Gastrocnemius medialis (tissue), 4 donors: ENCODE data around the gene ST7. TPM values are rescaled to one million over a fixed set of nuclear protein-coding genes. Genes with fewer than 3 reads are reported as not detected.

Source experiments
- ATAC-seq, 2 donors: fragments of 150-250 bp; one replicate each; pipeline ENCODE4 v1.9.1; 2016
- DNase-seq, 2 donors: peaks; one replicate each; pipeline ENCODE4 v3.0.0-alpha.2; 2019
- H3K27ac ChIP-seq, 4 donors: fragments of 200-600 bp; sonication (generic); 1 replicate in 1 of 4; 2 replicates in 3 of 4; pipeline ENCODE4 v1.5.1; 2016 to 2018; ENCODE audit warnings: mild to moderate bottlenecking in 2 of 4, moderate library complexity in 1 of 4
- H3K27me3 ChIP-seq, 3 donors: fragments of 200-600 bp; sonication (generic) in 2 of 3; 1 replicate in 1 of 3; 2 replicates in 2 of 3; pipeline versions ENCODE4 v1.5.1 to v1.6.0; 2016 to 2019; ENCODE audit warnings: mild to moderate bottlenecking in 1 of 3, moderate library complexity in 1 of 3
- H3K36me3 ChIP-seq, 2 donors: fragments of 200-600 bp; sonication (generic) in 1 of 2; one replicate each; pipeline ENCODE4 v1.5.1; 2017 to 2018
- H3K4me1 ChIP-seq, 2 donors: fragments of 200-600 bp; sonication (generic) in 1 of 2; one replicate each; pipeline ENCODE4 v1.5.1; 2016 to 2017; ENCODE audit warnings: mild to moderate bottlenecking in 2 of 2
- H3K4me3 ChIP-seq, 4 donors: fragments of 200-600 bp; sonication (generic) in 3 of 4; 1 replicate in 1 of 4; 2 replicates in 3 of 4; pipeline ENCODE4 v1.5.1; 2016 to 2019; ENCODE audit warnings: mild to moderate bottlenecking in 2 of 4
- H3K9me3 ChIP-seq, 3 donors: fragments of 200-600 bp; sonication (generic) in 2 of 3; 1 replicate in 1 of 3; 2 replicates in 2 of 3; pipeline ENCODE4 v1.5.1; 2016 to 2019
- POLR2A ChIP-seq, 2 donors: fragments of 450-650 bp; IDR thresholded peaks; one replicate each; pipeline ENCODE4 v1.6.1; 2017; ENCODE audit warnings: antibody characterized with exemption in 2 of 2, mild to moderate bottlenecking in 2 of 2, moderate library complexity in 2 of 2
- in situ Hi-C, 4 donors: fragments of 200-750 bp; cut with MboI; loops; one replicate each; pipeline versions ENCODE4 v1.15.0 to v1.8.0; 2017; ENCODE audit warnings: low sequenced_read_pairs in 4 of 4
- intact Hi-C: fragments of 100-400 bp; cut with DNase I; formaldehyde crosslinking; loops from one replicate; pipeline ENCODE4 v1.15.1; 2023; ENCODE audit warnings: low total_unique reads
- total RNA-seq, 4 donors: library from RNA; depleted of rRNA; stranded (reverse); fragments of >200 nt; gene quantifications; one replicate each; pipeline versions ENCODE4 v1.1.0 to v1.2.3, GENCODE V29; 2016
- TF ChIP-seq, protein P1 (sequence below), 5 experiments: fragments of 450-650 bp in 3 of 5; fragments of 200-600 bp in 2 of 5; sonication (generic) in 2 of 5; IDR thresholded peaks in 4 of 5; conservative IDR thresholded peaks in 1 of 5; 1 replicate in 4 of 5; 2 replicates in 1 of 5; pipeline ENCODE4 v1.5.1; 2016 to 2019; ENCODE audit warnings: antibody characterized with exemption in 5 of 5, mild to moderate bottlenecking in 3 of 5, moderate library complexity in 3 of 5

The ST7 gene
- total RNA-seq, 4 donors from 2014 or later: 5.5 to 14.5 (median 11.9) TPM

DNA sequence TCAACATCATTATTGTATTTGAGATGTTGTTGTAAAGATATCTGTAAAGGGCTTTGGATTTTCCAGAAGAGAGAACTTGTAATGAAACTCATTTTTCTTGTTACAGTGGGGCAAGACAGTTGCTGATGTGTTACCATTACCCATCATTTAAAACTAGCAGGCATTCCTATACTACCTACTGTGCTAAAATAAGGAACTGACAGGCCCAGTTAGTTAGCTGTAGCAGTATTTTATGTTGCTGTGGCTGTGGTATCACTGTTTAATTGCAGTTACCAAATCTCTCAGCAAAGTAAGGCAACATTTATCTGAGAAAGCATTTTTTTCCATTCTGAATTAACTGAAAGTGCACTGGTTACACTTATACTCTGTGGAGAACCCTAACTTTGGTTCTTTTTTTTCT, 9.9 kb downstream of the ST7 start:
- Histone ChIP-seq H3K36me3 (no peaks in the 10 kb centered on the region), H3K9me3 (no peaks in the 10 kb centered on the region), H3K4me1 (peaks cover 3 to 18% of the 10 kb centered on the region in 2 donors), H3K4me3 (no peak overlapping the region), H3K27me3 (no peaks in the 10 kb centered on the region), H3K27ac (no peak overlapping the region)
- in situ Hi-C loops: loop anchor here in 1 of 4 donors (5.0 kb wide), 1 partner anchor 41 kb away; no protein-coding TSS in a partner anchor
- no peak for DNase-seq
- no peak for ATAC-seq
- intact Hi-C loops: no loop called here
- TF ChIP-seq, protein P1, sequence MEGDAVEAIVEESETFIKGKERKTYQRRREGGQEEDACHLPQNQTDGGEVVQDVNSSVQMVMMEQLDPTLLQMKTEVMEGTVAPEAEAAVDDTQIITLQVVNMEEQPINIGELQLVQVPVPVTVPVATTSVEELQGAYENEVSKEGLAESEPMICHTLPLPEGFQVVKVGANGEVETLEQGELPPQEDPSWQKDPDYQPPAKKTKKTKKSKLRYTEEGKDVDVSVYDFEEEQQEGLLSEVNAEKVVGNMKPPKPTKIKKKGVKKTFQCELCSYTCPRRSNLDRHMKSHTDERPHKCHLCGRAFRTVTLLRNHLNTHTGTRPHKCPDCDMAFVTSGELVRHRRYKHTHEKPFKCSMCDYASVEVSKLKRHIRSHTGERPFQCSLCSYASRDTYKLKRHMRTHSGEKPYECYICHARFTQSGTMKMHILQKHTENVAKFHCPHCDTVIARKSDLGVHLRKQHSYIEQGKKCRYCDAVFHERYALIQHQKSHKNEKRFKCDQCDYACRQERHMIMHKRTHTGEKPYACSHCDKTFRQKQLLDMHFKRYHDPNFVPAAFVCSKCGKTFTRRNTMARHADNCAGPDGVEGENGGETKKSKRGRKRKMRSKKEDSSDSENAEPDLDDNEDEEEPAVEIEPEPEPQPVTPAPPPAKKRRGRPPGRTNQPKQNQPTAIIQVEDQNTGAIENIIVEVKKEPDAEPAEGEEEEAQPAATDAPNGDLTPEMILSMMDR (IDR thresholded peaks at IDR 0.05 in 4 of 5, conservative IDR thresholded peaks at IDR 0.05 in 1 of 5): no peak
- TF ChIP-seq POLR2A (IDR thresholded peaks at IDR 0.05): no peak

DNA sequence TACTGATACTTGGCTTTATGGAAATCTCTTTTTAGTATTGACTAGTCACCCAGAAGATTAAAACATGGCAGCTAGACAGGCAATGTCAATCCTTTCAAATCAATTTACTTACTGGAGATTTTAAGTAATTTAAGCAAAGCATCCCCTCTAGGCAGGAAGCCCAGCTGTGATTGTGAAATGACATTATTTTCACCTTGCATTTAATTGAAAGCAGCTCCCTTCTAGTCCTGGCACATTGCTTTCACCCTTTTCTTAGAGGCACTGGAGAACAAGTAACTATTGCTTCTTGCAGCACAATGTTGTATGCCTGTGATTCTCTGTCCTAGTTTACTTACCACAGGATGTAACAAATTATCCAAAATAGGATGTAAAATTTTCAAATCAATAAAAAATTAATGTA, 13.3 kb downstream of the ST7 start:
- Histone ChIP-seq H3K27ac (no peak overlapping the region), H3K36me3 (no peaks in the 10 kb centered on the region), H3K4me1 (peaks cover 24 to 43% of the 10 kb centered on the region in 2 donors), H3K9me3 (no peaks in the 10 kb centered on the region), H3K27me3 (no peaks in the 10 kb centered on the region), H3K4me3 (no peak overlapping the region)
- no peak for ATAC-seq
- intact Hi-C loops: no loop called here
- DNase-seq: no peak
- in situ Hi-C loops: no loop called here
- TF ChIP-seq, protein P1 (IDR thresholded peaks at IDR 0.05 in 4 of 5, conservative IDR thresholded peaks at IDR 0.05 in 1 of 5): no peak
- no peak for TF ChIP-seq POLR2A (IDR thresholded peaks at IDR 0.05)

DNA sequence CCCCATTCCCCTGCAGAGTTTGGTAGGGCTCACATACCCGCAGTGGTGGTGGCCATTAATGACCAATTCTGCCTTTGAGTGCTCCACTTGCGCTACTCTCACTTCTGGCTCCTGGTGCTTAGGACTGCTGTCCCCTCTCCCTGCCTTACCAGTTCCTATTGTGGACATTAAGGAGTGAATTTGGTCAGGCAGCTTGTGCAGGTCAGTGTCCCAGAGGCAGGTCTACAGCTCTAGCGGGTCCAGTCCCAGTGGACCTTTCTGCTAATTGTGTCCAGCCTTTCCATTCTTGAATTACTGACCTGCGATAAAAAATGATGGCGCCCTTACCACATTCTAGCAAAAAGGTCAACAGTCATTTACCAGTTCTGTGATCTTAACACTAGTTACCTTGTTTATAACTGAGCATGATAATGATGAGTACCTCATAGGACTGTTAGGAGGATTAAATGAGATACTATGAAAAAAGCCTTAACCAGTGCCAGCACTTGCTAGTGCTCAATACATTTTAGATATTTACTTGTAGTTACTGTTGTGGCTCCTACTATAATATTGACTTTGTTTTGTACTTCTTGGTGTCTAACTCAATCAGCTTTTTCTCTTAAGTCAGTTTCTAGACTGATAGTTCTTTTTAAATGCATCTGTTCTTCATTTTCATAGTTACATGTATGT, 14.1 kb downstream of the ST7 start:
- in situ Hi-C loops: no loop called here
- H3K36me3 ChIP-seq: no peaks in the 10 kb centered on the region
- ATAC-seq: no peak

DNA sequence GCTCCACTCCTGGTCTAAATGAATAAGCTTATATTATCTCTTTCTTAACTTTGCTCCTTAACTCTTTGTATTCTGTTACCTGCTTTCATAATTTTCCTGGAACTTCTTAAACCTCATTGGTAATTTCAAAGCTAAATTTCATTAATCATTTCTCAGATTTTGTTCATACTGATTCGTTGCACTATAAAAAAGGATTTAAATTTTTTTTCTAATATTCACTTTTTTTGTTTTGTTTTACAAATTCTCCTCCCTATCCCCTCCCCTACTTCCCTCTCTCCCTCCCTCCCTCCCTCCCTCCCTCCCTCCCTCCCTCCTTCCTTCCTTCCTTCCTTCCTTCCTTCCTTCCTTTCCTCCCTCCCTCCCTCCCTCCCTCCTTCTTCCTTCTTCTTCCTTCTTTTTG, 14.7 kb downstream of the ST7 start:
- Histone ChIP-seq H3K36me3 (no peaks in the 10 kb centered on the region), H3K4me1 (peaks cover 24 to 38% of the 10 kb centered on the region in 2 donors), H3K9me3 (no peaks in the 10 kb centered on the region), H3K27me3 (no peaks in the 10 kb centered on the region), H3K4me3 (no peak overlapping the region), H3K27ac (no peak overlapping the region)
- no peak for DNase-seq
- no peak for TF ChIP-seq POLR2A (IDR thresholded peaks at IDR 0.05)
- TF ChIP-seq, protein P1 (IDR thresholded peaks at IDR 0.05 in 4 of 5, conservative IDR thresholded peaks at IDR 0.05 in 1 of 5): no peak
- intact Hi-C loops: no loop called here
- in situ Hi-C loops: no loop called here
- ATAC-seq: no peak

More for the DNA sequence above, 14.1 kb downstream of the ST7 start:
- DNase-seq: no peak
- Histone ChIP-seq H3K4me1 (peaks cover 24 to 43% of the 10 kb centered on the region in 2 donors), H3K27me3 (no peaks in the 10 kb centered on the region), H3K27ac (no peak overlapping the region), H3K9me3 (no peaks in the 10 kb centered on the region), H3K4me3 (no peak overlapping the region)
- TF ChIP-seq, protein P1 (IDR thresholded peaks at IDR 0.05 in 4 of 5, conservative IDR thresholded peaks at IDR 0.05 in 1 of 5): no peak
- no peak for TF ChIP-seq POLR2A (IDR thresholded peaks at IDR 0.05)
- intact Hi-C loops: no loop called here
